ENCODE results near the gene TNIP1.

Gene TNIP1

GRCh38 chr5:151104795-151105194 is 24.0 kb upstream of the TNIP1 start:
- DNase-seq, result no peak

- no peak for DNase-seq
These were observed 20.9 kb upstream of the TNIP1 start for GRCh38 chr5:151101746-151102145.

- DNase-seq, result no peak
These were observed 20.3 kb upstream of the TNIP1 start for GRCh38 chr5:151101151-151101550.

GRCh38 chr5:151100681-151101080 is 19.8 kb upstream of the TNIP1 start:
- DNase-seq, result no peak

- no peak for DNase-seq
These were observed 17.9 kb upstream of the TNIP1 start for GRCh38 chr5:151098768-151099121.

GRCh38 chr5:151097820-151098767 is 17.3 kb upstream of the TNIP1 start:
- DNase-seq, result no peak

GRCh38 chr5:151097061-151097460 is 16.2 kb upstream of the TNIP1 start:
- no peak for DNase-seq

- DNase-seq, result no peak
These were observed 15.2 kb upstream of the TNIP1 start for GRCh38 chr5:151096001-151096373.

- DNase-seq, result no peak
These were observed 14.6 kb upstream of the TNIP1 start for GRCh38 chr5:151095341-151096000.

- no peak for DNase-seq
These were observed 14.0 kb upstream of the TNIP1 start for GRCh38 chr5:151094852-151095245.

GRCh38 chr5:151094030-151094851 is 13.4 kb upstream of the TNIP1 start:
- no peak for DNase-seq

- DNase-seq, result no peak
These were observed 12.6 kb upstream of the TNIP1 start for GRCh38 chr5:151093476-151093889.

GRCh38 chr5:151092762-151093161 is 11.9 kb upstream of the TNIP1 start:
- no peak for DNase-seq

GRCh38 chr5:151089726-151090125 is 8.9 kb upstream of the TNIP1 start:
- no peak for DNase-seq

- no peak for DNase-seq
These were observed 8.2 kb upstream of the TNIP1 start for GRCh38 chr5:151088986-151089385.

- DNase-seq, result no peak
These were observed 6.7 kb upstream of the TNIP1 start for GRCh38 chr5:151087486-151087885.

GRCh38 chr5:151086905-151087360 is 6.1 kb upstream of the TNIP1 start:
- DNase-seq, result no peak

- no peak for DNase-seq
These were observed 5.5 kb upstream of the TNIP1 start for GRCh38 chr5:151086192-151086869.

- no peak for DNase-seq
These were observed 4.7 kb upstream of the TNIP1 start for GRCh38 chr5:151085517-151086041.

- DNase-seq, result no peak
These were observed 3.5 kb upstream of the TNIP1 start for GRCh38 chr5:151084363-151084762.

GRCh38 chr5:151083081-151083676 is 2.3 kb upstream of the TNIP1 start:
- no peak for DNase-seq

- no peak for DNase-seq
These were observed 1.6 kb upstream of the TNIP1 start for GRCh38 chr5:151082282-151082902.
